Gastroesophageal sphincter (tissue), 2 donors: ENCODE results near the gene ZC3HAV1.

Source experiments
- POLR2A ChIP-seq, 2 donors: fragments of 450-650 bp; IDR thresholded peaks; one replicate each; pipeline ENCODE4 v1.6.1; 2017; ENCODE audit warnings: antibody characterized with exemption in 2 of 2, mild to moderate bottlenecking in 2 of 2, moderate library complexity in 1 of 2
- POLR2AphosphoS5 ChIP-seq: sonication (generic); formaldehyde crosslinking; IDR thresholded peaks from one replicate; pipeline ENCODE4 v1.6.1; 2017; ENCODE audit warnings: antibody characterized with exemption

DNA sequence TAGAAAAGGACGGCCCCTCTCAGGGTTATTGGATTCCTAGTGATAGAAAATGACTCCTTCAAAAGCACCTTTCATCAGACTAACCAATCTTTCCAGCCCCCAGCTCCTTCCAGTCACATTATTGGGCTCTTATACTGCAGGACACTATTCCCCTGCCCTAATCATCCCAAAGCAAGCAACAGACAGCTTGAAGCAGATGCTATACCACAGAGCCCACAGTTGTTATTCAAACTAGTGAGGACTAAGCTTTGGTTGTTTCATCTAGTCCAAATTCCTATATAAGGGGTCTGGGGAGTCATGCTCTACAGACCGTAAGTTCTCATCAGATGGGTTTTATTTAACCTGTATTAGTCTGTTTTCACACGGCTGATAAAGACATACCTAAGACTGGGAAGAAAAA, 98.1 kb downstream of the ZC3HAV1 start:
- TF ChIP-seq POLR2A (IDR thresholded peaks at IDR 0.05): no peak
- no peak for TF ChIP-seq POLR2AphosphoS5
